H1 (cell line): Measurements from ENCODE around the gene PKDREJ. TPM values are rescaled to one million over a fixed set of nuclear protein-coding genes. Genes with fewer than 3 reads are reported as not detected.

ENCODE experiments used
- CTCF ChIA-PET: fragments of 300-600 bp; sonication (Branson Sonifier 250); formaldehyde crosslinking; loops from one replicate; lab custom pipeline; 2021; ENCODE audit not compliant: partially characterized antibody; lab: Charles Lee
- POLR2A ChIA-PET: fragments of 300-600 bp; sonication (Branson Sonifier 250); formaldehyde crosslinking; loops from one replicate; lab custom pipeline; 2021; ENCODE audit warnings: inconsistent platforms; ENCODE audit not compliant: partially characterized antibody; lab: Charles Lee
- DNase-seq, 2 experiments: peaks; one replicate each; pipeline versions ENCODE4 v3.0.0 to v3.0.0-alpha.2; 2010 to 2022; ENCODE audit warnings: low spot score in 2 of 2, low read depth in 1 of 2, mixed read lengths in 1 of 2
- FAIRE-seq: peaks from 2 replicates; lab custom pipeline; 2011; peaks lifted over from hg19 to GRCh38; lab: Jason Lieb, UNC
- H2AFZ ChIP-seq: 2 replicates; pipeline ENCODE4 v1.8.1; 2012; ENCODE audit warnings: low read length, inconsistent platforms
- H2AK5ac ChIP-seq: 2 replicates; pipeline ENCODE4 v1.6.1; 2013; ENCODE audit warnings: low read depth, low read length
- H2BK120ac ChIP-seq: replicated peaks from 2 replicates; pipeline ENCODE3; 2013; ENCODE audit warnings: low read depth, low read length, inconsistent platforms
- H2BK12ac ChIP-seq: 2 replicates; pipeline ENCODE4 v1.6.1; 2013; ENCODE audit warnings: low read depth, low read length
- H2BK15ac ChIP-seq: 2 replicates; pipeline ENCODE4 v1.6.1; 2013; ENCODE audit warnings: low read length
- H2BK20ac ChIP-seq: 2 replicates; pipeline ENCODE4 v1.6.1; 2013; ENCODE audit warnings: low read length
- H2BK5ac ChIP-seq: 2 replicates; pipeline ENCODE4 v1.6.1; 2013; ENCODE audit warnings: low read depth, low read length
- H3K14ac ChIP-seq: 2 replicates; pipeline ENCODE4 v1.6.1; 2013; ENCODE audit warnings: inconsistent platforms; ENCODE audit not compliant: insufficient read length
- H3K18ac ChIP-seq: 2 replicates; pipeline ENCODE4 v1.6.1; 2013; ENCODE audit warnings: low read length; ENCODE audit errors: extremely low read depth
- H3K23ac ChIP-seq: 2 replicates; pipeline ENCODE4 v1.6.1; 2013; ENCODE audit warnings: inconsistent platforms; ENCODE audit not compliant: insufficient read length
- H3K23me2 ChIP-seq: 2 replicates; pipeline ENCODE4 v1.6.1; 2013; ENCODE audit warnings: low read depth, low read length
- H3K27ac ChIP-seq: 2 replicates; pipeline ENCODE4 v1.6.1; 2011; ENCODE audit warnings: low read depth, low read length, inconsistent platforms
- H3K27me3 ChIP-seq, 4 experiments: replicated peaks in 1 of 4; 1 replicate in 1 of 4; 2 replicates in 3 of 4; pipeline versions ENCODE4 v1.6.1 to v1.8.1; 2011 to 2013; ENCODE audit warnings: low read length in 3 of 4, mild to moderate bottlenecking in 3 of 4, inconsistent platforms in 2 of 4, mixed read lengths in 2 of 4, moderate library complexity in 1 of 4; ENCODE audit not compliant: control insufficient read depth in 3 of 4, insufficient read depth in 3 of 4; ENCODE audit errors: extremely low read depth in 1 of 4
- H3K36me3 ChIP-seq, 4 experiments: 2 replicates each; pipeline versions ENCODE4 v1.6.1 to v1.8.1; 2011 to 2013; ENCODE audit warnings: mild to moderate bottlenecking in 4 of 4, low read length in 3 of 4, moderate library complexity in 2 of 4, control low read depth in 1 of 4, inconsistent platforms in 1 of 4; ENCODE audit not compliant: insufficient read depth in 4 of 4, control insufficient read depth in 2 of 4
- H3K4ac ChIP-seq: replicated peaks from 2 replicates; pipeline ENCODE3; 2013; ENCODE audit warnings: low read length, low read depth, mixed read lengths, inconsistent platforms; ENCODE audit not compliant: insufficient read length
- H3K4me1 ChIP-seq, 4 experiments: replicated peaks in 1 of 4; 1 replicate in 1 of 4; 2 replicates in 3 of 4; pipeline versions ENCODE4 v1.6.1 to v1.8.1; 2011 to 2013; ENCODE audit warnings: low read length in 3 of 4, inconsistent platforms in 2 of 4, mixed read lengths in 1 of 4; ENCODE audit not compliant: insufficient read depth in 4 of 4, control insufficient read depth in 3 of 4
- H3K4me2 ChIP-seq, 2 experiments: 2 replicates each; pipeline versions ENCODE4 v1.6.1 to v1.8.1; 2011 to 2013; ENCODE audit warnings: low read depth in 2 of 2, low read length in 2 of 2, control low read depth in 1 of 2, inconsistent platforms in 1 of 2, mild to moderate bottlenecking in 1 of 2; ENCODE audit not compliant: insufficient read depth in 1 of 2
- H3K4me3 ChIP-seq, 4 experiments: fragments of 200-600, 300-600 bp in 1 of 4; sonication (generic), shearing (Covaris generic), sonication (Bioruptor Twin) in 1 of 4; 2 replicates each; pipeline versions ENCODE4 v1.5.1 to v1.8.1; 2011 to 2016; ENCODE audit warnings: low read length in 4 of 4, low read depth in 3 of 4, control low read depth in 2 of 4, inconsistent platforms in 2 of 4, mild to moderate bottlenecking in 2 of 4, mixed read lengths in 1 of 4, moderate library complexity in 1 of 4; ENCODE audit not compliant: insufficient read depth in 2 of 4; ENCODE audit errors: extremely low read depth in 1 of 4
- H3K56ac ChIP-seq: replicated peaks from 2 replicates; pipeline ENCODE3; 2013; ENCODE audit warnings: low read depth, mild to moderate bottlenecking, mixed read lengths, low read length, inconsistent platforms; ENCODE audit not compliant: insufficient read length
- H3K79me1 ChIP-seq: 2 replicates; pipeline ENCODE4 v1.6.1; 2013; ENCODE audit warnings: low read depth, low read length, control low read depth
- H3K79me2 ChIP-seq, 2 experiments: 2 replicates each; pipeline versions ENCODE4 v1.6.1 to v1.8.1; 2012 to 2013; ENCODE audit warnings: low read length in 2 of 2, mild to moderate bottlenecking in 2 of 2, inconsistent platforms in 1 of 2; ENCODE audit not compliant: insufficient read depth in 2 of 2, control insufficient read depth in 1 of 2
- H3K9ac ChIP-seq, 4 experiments: replicated peaks in 1 of 4; 1 replicate in 1 of 4; 2 replicates in 3 of 4; pipeline versions ENCODE4 v1.6.1 to v1.8.1; 2011 to 2013; ENCODE audit warnings: low read depth in 3 of 4, low read length in 3 of 4, control low read depth in 2 of 4, mild to moderate bottlenecking in 2 of 4, moderate library complexity in 2 of 4, inconsistent platforms in 1 of 4; ENCODE audit errors: extremely low read depth in 1 of 4
- H3K9me3 ChIP-seq, 2 experiments: 2 replicates each; pipeline versions ENCODE4 v1.6.1 to v1.8.1; 2012 to 2013; ENCODE audit warnings: mild to moderate bottlenecking in 2 of 2, moderate library complexity in 2 of 2, control low read depth in 1 of 2, inconsistent platforms in 1 of 2, low read depth in 1 of 2, low read length in 1 of 2, mixed read lengths in 1 of 2; ENCODE audit not compliant: insufficient read depth in 2 of 2
- H4K20me1 ChIP-seq, 2 experiments: replicated peaks in 1 of 2; 2 replicates each; pipeline versions ENCODE3 to v1.8.1; 2011 to 2013; ENCODE audit warnings: inconsistent platforms in 2 of 2, low read length in 2 of 2, mild to moderate bottlenecking in 1 of 2; ENCODE audit not compliant: insufficient read depth in 2 of 2, control insufficient read depth in 1 of 2
- H4K5ac ChIP-seq: 2 replicates; pipeline ENCODE4 v1.6.1; 2013; ENCODE audit warnings: low read length, low read depth, mixed read lengths, inconsistent platforms; ENCODE audit not compliant: insufficient read length
- H4K8ac ChIP-seq: 2 replicates; pipeline ENCODE4 v1.8.0; 2013; ENCODE audit warnings: mild to moderate bottlenecking, moderate library complexity, low read length, inconsistent platforms; ENCODE audit not compliant: insufficient read depth; ENCODE audit errors: extremely low read depth
- H4K91ac ChIP-seq: replicated peaks from 2 replicates; pipeline ENCODE3; 2013; ENCODE audit warnings: low read length, mixed read lengths, inconsistent platforms; ENCODE audit not compliant: insufficient read length
- CBX8 ChIP-seq: fragments of 300-800, 300-1000 bp; sonication (generic); IDR thresholded peaks from 2 replicates; pipeline ENCODE4 v1.7.1; 2016; ENCODE audit warnings: low read depth, low read length, borderline replicate concordance
- EP300 ChIP-seq, 2 experiments: IDR thresholded peaks; 1 replicate in 1 of 2; 2 replicates in 1 of 2; pipeline ENCODE4 v1.6.1; 2011 to 2012; ENCODE audit warnings: low read depth in 2 of 2, low read length in 2 of 2, mild to moderate bottlenecking in 2 of 2, borderline replicate concordance in 1 of 2, inconsistent platforms in 1 of 2, moderate library complexity in 1 of 2
- MAFK ChIP-seq: IDR thresholded peaks from 2 replicates; pipeline ENCODE4 v1.6.1; 2012; ENCODE audit warnings: low read depth, mild to moderate bottlenecking, improper control_type of control experiment, low read length
- SIN3A ChIP-seq, 2 experiments: IDR thresholded peaks in 1 of 2; conservative IDR thresholded peaks in 1 of 2; 2 replicates each; pipeline ENCODE4 v1.6.1; 2011 to 2012; ENCODE audit warnings: low read length in 2 of 2, improper control_type of control experiment in 1 of 2, low read depth in 1 of 2, mild to moderate bottlenecking in 1 of 2
- SP2 ChIP-seq: IDR thresholded peaks from 2 replicates; pipeline ENCODE4 v1.6.1; 2012; ENCODE audit warnings: mild to moderate bottlenecking, low read length, inconsistent platforms
- WGBS, 2 experiments: shearing (Covaris generic) in 1 of 2; methylation state at CpG; one replicate each; pipeline versions ENCODE4 v1.1.6 to v1.1.7; 2013 to 2015; ENCODE audit warnings: low lambda C conversion rate in 2 of 2, mixed read lengths in 2 of 2, inconsistent platforms in 1 of 2, low coverage in 1 of 2, missing lambda C conversion rate in 1 of 2; ENCODE audit not compliant: insufficient replicate concordance in 2 of 2, insufficient coverage in 1 of 2, insufficient read length in 1 of 2; ENCODE audit errors: extremely low coverage in 1 of 2, missing lambda C conversion rate in 1 of 2; 5-methylcytosine and 5-hydroxymethylcytosine counted together
- polyA plus RNA-seq, 7 experiments: library from polyadenylated mRNA; depleted of rRNA in 3 of 7; stranded (reverse) in 5 of 7; unstranded in 2 of 7; fragments of >200 nt in 5 of 7; fragments of 200-250 nt in 2 of 7; gene quantifications; 1 replicate in 5 of 7; 2 replicates in 1 of 7; 4 replicates in 1 of 7; pipeline versions ENCODE4 v1.2.1 to v1.2.3, GENCODE V29; 2011 to 2013; ENCODE audit warnings: missing spikeins in 2 of 7, mixed read lengths in 2 of 7
- total RNA-seq: library from RNA; stranded (reverse); fragmentation: NEBNext Ultra II Directional; extraction: Animal tissue kit (Norgen Biotek cat#: 25700); gene quantifications from 2 replicates; pipeline ENCODE4 v1.2.1, GENCODE V29; 2021

Gene PKDREJ
- total and polyA plus RNA-seq, 2 of the 8 experiments (the other 6 are each of a cell fraction or from before 2014, with no cell fraction given), result 0.02 to 0.04 TPM

- Histone ChIP-seq H3K4me1 (no peaks in the 10 kb centered on the region), H3K18ac (no peak overlapping the region), H4K91ac (no peak overlapping the region), H2AFZ (no peak overlapping the region), H2BK15ac (no peak overlapping the region), H3K4me2 (no peak overlapping the region), H3K9me3 (no peaks in the 10 kb centered on the region), H3K9ac (no peak overlapping the region), H3K27ac (no peak overlapping the region), H2BK20ac (no peak overlapping the region), H3K23me2 (no peaks in the 10 kb centered on the region), H4K20me1 (peaks cover 0 to 3% of the 10 kb centered on the region in 2 experiments), H3K23ac (no peak overlapping the region), H3K27me3 (no peaks in the 10 kb centered on the region), H3K4me3 (no peak overlapping the region), H4K5ac (no peak overlapping the region), H4K8ac (no peak overlapping the region), H3K14ac (no peak overlapping the region), H2BK5ac (no peak overlapping the region), H3K79me2 (no peaks in the 10 kb centered on the region), H2BK120ac (no peak overlapping the region), H3K4ac (no peak overlapping the region), H2AK5ac (no peak overlapping the region), H3K56ac (no peak overlapping the region), H2BK12ac (no peak overlapping the region), H3K36me3 (peaks cover 6 to 19% (median 12%) of the 10 kb centered on the region in 4 experiments; a peak in 6 of 8 replicates), H3K79me1 (no peaks in the 10 kb centered on the region)
- POLR2A ChIA-PET, result interaction anchor here (0.5 to 2.4 kb wide), 5 partner anchors 9 to 25 kb away, joined by 3 to 13 read pairs (median 4); partner anchors contain the start of gene TTC38
- FAIRE-seq, result no peak
- CTCF ChIA-PET, result interaction anchor here (1.5 kb wide), 1 partner anchor 157 kb away, joined by 6 read pairs; no protein-coding TSS in a partner anchor
- 90% methylated on average over 21 of the region's 22 CpGs; no CpG with 5 or more reads in 1 of the 2 experiments for WGBS, 2 experiments
- no peak for DNase-seq
- TF ChIP-seq SIN3A (conservative IDR thresholded peaks at IDR 0.05 in 1 of 2, IDR thresholded peaks at IDR 0.05 in 1 of 2; ENCODE audit: low read depth in 1 of 2, low read length in 2 of 2) (no peak), CBX8 (no peak), SP2 (no peak), MAFK (no peak), EP300 (IDR thresholded peaks at IDR 0.05; ENCODE audit: borderline replicate concordance in 1 of 2, low read depth in 2 of 2, low read length in 2 of 2) (no peak)
These were observed 15.8 kb upstream of the PKDREJ start for GRCh38 chr22:46278656-46279645.
